ENCODE data around the gene PROS1.
A peak's percentile ranks its signal among the peaks of the same experiment; 100 is the strongest.
"Not testable (repeated sequence)": the region's sequence is repeated elsewhere in the genome, so short reads cannot be mapped to it uniquely, and the experiment has no call there.

Gene PROS1

GRCh38 chr3:93904568-93904967 lies 69.1 kb downstream of the PROS1 start:
- no peak overlapping the region for H3K4me3 ChIP-seq (ENCODE audit: low read depth, low read length)
- TF ChIP-seq MYC (IDR thresholded peaks at IDR 0.05; ENCODE audit: low read depth, low read length) (no peak), MAX (IDR thresholded peaks at IDR 0.05; ENCODE audit: low read depth, low read length) (no peak), POLR2A (IDR thresholded peaks at IDR 0.05; ENCODE audit: extremely low read depth, insufficient read length) (no peak)
- TF ChIP-seq, protein P1, sequence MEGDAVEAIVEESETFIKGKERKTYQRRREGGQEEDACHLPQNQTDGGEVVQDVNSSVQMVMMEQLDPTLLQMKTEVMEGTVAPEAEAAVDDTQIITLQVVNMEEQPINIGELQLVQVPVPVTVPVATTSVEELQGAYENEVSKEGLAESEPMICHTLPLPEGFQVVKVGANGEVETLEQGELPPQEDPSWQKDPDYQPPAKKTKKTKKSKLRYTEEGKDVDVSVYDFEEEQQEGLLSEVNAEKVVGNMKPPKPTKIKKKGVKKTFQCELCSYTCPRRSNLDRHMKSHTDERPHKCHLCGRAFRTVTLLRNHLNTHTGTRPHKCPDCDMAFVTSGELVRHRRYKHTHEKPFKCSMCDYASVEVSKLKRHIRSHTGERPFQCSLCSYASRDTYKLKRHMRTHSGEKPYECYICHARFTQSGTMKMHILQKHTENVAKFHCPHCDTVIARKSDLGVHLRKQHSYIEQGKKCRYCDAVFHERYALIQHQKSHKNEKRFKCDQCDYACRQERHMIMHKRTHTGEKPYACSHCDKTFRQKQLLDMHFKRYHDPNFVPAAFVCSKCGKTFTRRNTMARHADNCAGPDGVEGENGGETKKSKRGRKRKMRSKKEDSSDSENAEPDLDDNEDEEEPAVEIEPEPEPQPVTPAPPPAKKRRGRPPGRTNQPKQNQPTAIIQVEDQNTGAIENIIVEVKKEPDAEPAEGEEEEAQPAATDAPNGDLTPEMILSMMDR (IDR thresholded peaks at IDR 0.05; ENCODE audit: low read depth, low read length), result no peak
- no peak for DNase-seq (ENCODE audit: low read depth)

GRCh38 chr3:93878250-93879017 lies 95.3 kb downstream of the PROS1 start:
- not testable (repeated sequence) for H3K4me3 ChIP-seq (ENCODE audit: low read depth, low read length); DNase-seq (ENCODE audit: low read depth)

DNA sequence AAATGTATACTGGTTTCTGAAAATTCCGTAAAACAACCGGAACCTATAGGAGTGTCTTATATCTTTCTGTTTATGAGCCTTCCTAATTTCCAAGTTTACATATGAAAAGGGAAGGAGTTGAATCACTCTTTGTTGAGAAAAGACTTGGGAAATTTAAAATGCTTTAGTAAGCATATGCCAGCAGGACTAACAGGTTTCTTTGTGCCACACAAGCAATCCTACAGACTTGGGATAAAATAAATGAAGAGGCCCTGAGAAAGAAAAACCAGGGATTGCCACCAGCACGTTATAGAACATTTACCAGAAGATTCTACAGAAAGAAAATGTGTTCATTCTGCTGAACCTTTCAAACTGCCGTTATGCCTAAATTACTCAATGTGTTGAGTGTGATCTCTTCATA lies 96.3 kb downstream of the PROS1 start:
- H3K4me3 ChIP-seq (ENCODE audit: low read depth, low read length); DNase-seq (ENCODE audit: low read depth): not testable (repeated sequence)

DNA sequence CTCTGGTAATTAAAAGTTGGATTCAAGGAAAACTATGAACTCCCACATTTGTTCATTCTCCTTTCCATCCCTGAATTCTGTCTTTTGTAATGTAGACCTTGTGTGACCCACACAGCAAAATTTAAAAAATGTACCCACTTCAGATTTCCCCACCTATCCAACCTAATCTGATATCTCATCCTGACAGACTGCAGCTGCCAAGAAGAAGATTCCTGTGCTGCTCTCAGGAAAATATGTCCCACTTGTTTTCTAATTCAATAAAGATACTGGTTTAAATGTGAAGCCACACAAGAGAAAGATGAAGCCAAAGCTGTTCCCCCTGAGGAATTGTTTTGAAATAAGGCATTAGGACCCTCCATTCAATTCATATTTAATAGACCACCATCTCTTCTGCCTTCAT lies 100.3 kb downstream of the PROS1 start:
- DNase-seq (ENCODE audit: low read depth); H3K4me3 ChIP-seq (ENCODE audit: low read depth, low read length): not testable (repeated sequence)

- no peak overlapping the region for H3K4me3 ChIP-seq (ENCODE audit: low read depth, low read length)
- TF ChIP-seq MAX (IDR thresholded peaks at IDR 0.05; ENCODE audit: low read depth, low read length) (no peak), POLR2A (IDR thresholded peaks at IDR 0.05; ENCODE audit: extremely low read depth, insufficient read length) (no peak), MYC (IDR thresholded peaks at IDR 0.05; ENCODE audit: low read depth, low read length) (no peak)
- TF ChIP-seq, protein P1 (IDR thresholded peaks at IDR 0.05; ENCODE audit: low read depth, low read length), result no peak
- peak; percentile 6 for DNase-seq (ENCODE audit: low read depth)
These were observed 106.3 kb downstream of the PROS1 start for GRCh38 chr3:93867425-93867824.

DNA sequence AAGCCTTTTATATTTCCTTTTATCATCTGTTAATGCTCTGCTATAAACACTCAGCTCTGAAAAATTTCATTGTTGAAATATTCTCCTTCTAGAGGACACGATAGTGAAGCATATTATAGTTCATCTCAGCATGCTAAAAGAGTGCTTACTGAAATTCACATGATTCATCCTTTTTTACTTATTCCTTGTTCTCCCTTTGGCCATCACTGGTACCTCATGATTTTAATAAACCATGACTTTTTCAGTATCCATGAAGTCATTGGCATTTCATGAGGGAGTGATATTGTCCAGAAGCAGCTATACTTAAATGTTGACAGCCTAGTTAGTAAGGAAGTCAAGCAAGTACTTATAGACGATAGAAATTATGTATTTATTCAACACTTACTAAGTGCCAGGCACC lies 112.7 kb downstream of the PROS1 start:
- DNase-seq (ENCODE audit: low read depth), result no peak

GRCh38 chr3:93855401-93855800 lies 118.3 kb downstream of the PROS1 start:
- H3K4me3 ChIP-seq (ENCODE audit: low read depth, low read length), result no peak overlapping the region
- DNase-seq (ENCODE audit: low read depth), result no peak
- TF ChIP-seq MAX (IDR thresholded peaks at IDR 0.05; ENCODE audit: low read depth, low read length) (no peak), MYC (IDR thresholded peaks at IDR 0.05; ENCODE audit: low read depth, low read length) (no peak), POLR2A (IDR thresholded peaks at IDR 0.05; ENCODE audit: extremely low read depth, insufficient read length) (no peak)
- TF ChIP-seq, protein P1 (IDR thresholded peaks at IDR 0.05; ENCODE audit: low read depth, low read length), result no peak

More for the DNA sequence above, 112.7 kb downstream of the PROS1 start:
- H3K4me3 ChIP-seq (ENCODE audit: low read depth, low read length), result no peak overlapping the region
- TF ChIP-seq POLR2A (IDR thresholded peaks at IDR 0.05; ENCODE audit: extremely low read depth, insufficient read length), result no peak
- TF ChIP-seq, protein P1 (IDR thresholded peaks at IDR 0.05; ENCODE audit: low read depth, low read length), result no peak
- TF ChIP-seq MYC (IDR thresholded peaks at IDR 0.05; ENCODE audit: low read depth, low read length), result no peak
- TF ChIP-seq MAX (IDR thresholded peaks at IDR 0.05; ENCODE audit: low read depth, low read length), result no peak

DNA sequence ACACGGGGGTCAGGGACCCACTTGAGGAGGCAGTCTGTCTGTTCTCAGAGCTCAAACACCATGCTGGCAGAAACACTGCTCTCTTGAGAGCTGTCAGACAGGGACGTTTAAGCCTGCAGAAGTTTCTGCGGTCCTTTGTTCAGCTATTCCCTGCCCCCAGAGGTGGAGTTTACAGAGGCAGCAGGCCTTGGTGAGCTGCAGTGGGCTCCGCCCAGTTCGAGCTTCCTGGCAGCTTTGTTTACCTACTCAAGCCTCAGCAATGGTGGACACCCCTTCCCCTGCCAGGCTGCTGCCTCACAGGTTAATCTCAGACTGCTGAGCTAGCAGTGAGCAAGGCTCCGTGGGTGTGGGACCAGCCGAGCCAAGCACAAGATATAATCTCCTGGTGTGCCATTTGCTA lies 121.5 kb downstream of the PROS1 start:
- not testable (repeated sequence) for DNase-seq (ENCODE audit: low read depth); H3K4me3 ChIP-seq (ENCODE audit: low read depth, low read length)

Data from NB4 (cell line).